H1 (cell line): ENCODE measurements around the gene RGL3. TPM values are rescaled to one million over a fixed set of nuclear protein-coding genes. Genes with fewer than 3 reads are reported as not detected.

Source experiments
- ATF2 ChIP-seq: IDR thresholded peaks from 2 replicates; pipeline ENCODE4 v1.6.1; 2012; ENCODE audit warnings: low read length, inconsistent platforms
- BCL11A ChIP-seq, 2 experiments: IDR thresholded peaks; one replicate each; pipeline ENCODE4 v1.6.1; 2011; ENCODE audit warnings: low read depth in 2 of 2, low read length in 2 of 2, mild to moderate bottlenecking in 2 of 2
- CTCF ChIP-seq, 3 experiments: IDR thresholded peaks; 1 replicate in 2 of 3; 2 replicates in 1 of 3; pipeline versions ENCODE4 v1.5.1 to v1.6.1; 2011; ENCODE audit warnings: low read length in 3 of 3, mild to moderate bottlenecking in 3 of 3, inconsistent platforms in 2 of 3, low read depth in 1 of 3, moderate library complexity in 1 of 3; ENCODE audit not compliant: insufficient read depth in 1 of 3; ENCODE audit errors: control extremely low read depth in 1 of 3
- EP300 ChIP-seq, 2 experiments: IDR thresholded peaks; 1 replicate in 1 of 2; 2 replicates in 1 of 2; pipeline ENCODE4 v1.6.1; 2011 to 2012; ENCODE audit warnings: low read depth in 2 of 2, low read length in 2 of 2, mild to moderate bottlenecking in 2 of 2, borderline replicate concordance in 1 of 2, inconsistent platforms in 1 of 2, moderate library complexity in 1 of 2
- EZH2 ChIP-seq: fragments of 200-600 bp; sonication (generic); IDR thresholded peaks from 2 replicates; pipeline ENCODE4 v1.7.1; 2012; ENCODE audit warnings: low read depth, mild to moderate bottlenecking, moderate library complexity, low read length, inconsistent platforms; ENCODE audit not compliant: severe bottlenecking
- FOSL1 ChIP-seq: IDR thresholded peaks from 2 replicates; pipeline ENCODE4 v1.6.1; 2011; ENCODE audit warnings: mild to moderate bottlenecking, low read depth, low read length, moderate library complexity; ENCODE audit not compliant: insufficient read depth
- GABPA ChIP-seq: IDR thresholded peaks from 2 replicates; pipeline ENCODE4 v1.6.1; 2011; ENCODE audit warnings: mild to moderate bottlenecking, low read length, moderate library complexity, borderline replicate concordance; ENCODE audit not compliant: insufficient read depth
- GTF2F1 ChIP-seq: IDR thresholded peaks from 2 replicates; pipeline ENCODE4 v1.6.1; 2012; ENCODE audit warnings: low read depth, low read length, improper control_type of control experiment, borderline replicate concordance
- HDAC2 ChIP-seq, 2 experiments: fragments of 300-600 bp in 1 of 2; sonication (generic) in 1 of 2; IDR thresholded peaks; 2 replicates each; pipeline ENCODE4 v1.6.1; 2011 to 2012; ENCODE audit warnings: low read depth in 2 of 2, low read length in 2 of 2, mild to moderate bottlenecking in 2 of 2, moderate library complexity in 2 of 2, borderline replicate concordance in 1 of 2, inconsistent platforms in 1 of 2
- KDM4A ChIP-seq: IDR thresholded peaks from one replicate; pipeline ENCODE4 v1.7.1; 2012; ENCODE audit warnings: low read depth, mild to moderate bottlenecking, moderate library complexity, low read length, inconsistent platforms; ENCODE audit not compliant: severe bottlenecking
- NANOG ChIP-seq: IDR thresholded peaks from 2 replicates; pipeline ENCODE4 v1.6.1; 2011; ENCODE audit warnings: low read length, low read depth, mild to moderate bottlenecking, inconsistent platforms; ENCODE audit not compliant: insufficient read depth, poor library complexity, severe bottlenecking
- POLR2A ChIP-seq, 2 experiments: IDR thresholded peaks; 1 replicate in 1 of 2; 2 replicates in 1 of 2; pipeline ENCODE4 v1.6.1; 2011; ENCODE audit warnings: low read depth in 2 of 2, low read length in 2 of 2, mild to moderate bottlenecking in 2 of 2; ENCODE audit errors: control extremely low read depth in 1 of 2
- SP2 ChIP-seq: IDR thresholded peaks from 2 replicates; pipeline ENCODE4 v1.6.1; 2012; ENCODE audit warnings: mild to moderate bottlenecking, low read length, inconsistent platforms
- SP4 ChIP-seq: IDR thresholded peaks from 2 replicates; pipeline ENCODE4 v1.6.1; 2012; ENCODE audit warnings: low read length, inconsistent platforms
- SRF ChIP-seq: IDR thresholded peaks from 2 replicates; pipeline ENCODE4 v1.6.1; 2011; ENCODE audit warnings: mild to moderate bottlenecking, low read depth, low read length, moderate library complexity
- TAF7 ChIP-seq: optimal IDR thresholded peaks from 2 replicates; pipeline ENCODE3; 2011; ENCODE audit warnings: low read depth, mild to moderate bottlenecking, inconsistent platforms, low read length, moderate library complexity, borderline replicate concordance
- TBP ChIP-seq: IDR thresholded peaks from 2 replicates; pipeline ENCODE4 v1.6.1; 2011; ENCODE audit warnings: low read depth, low read length, improper control_type of control experiment
- TCF12 ChIP-seq: IDR thresholded peaks from 2 replicates; pipeline ENCODE4 v1.6.1; 2011; ENCODE audit warnings: low read depth, mild to moderate bottlenecking, low read length
- ZNF274 ChIP-seq: IDR thresholded peaks from 2 replicates; pipeline ENCODE4 v1.7.0; 2012; ENCODE audit warnings: low read length, borderline replicate concordance; ENCODE audit errors: extremely low read depth
- polyA plus RNA-seq, 7 experiments: library from polyadenylated mRNA; depleted of rRNA in 3 of 7; stranded (reverse) in 5 of 7; unstranded in 2 of 7; fragments of >200 nt in 5 of 7; fragments of 200-250 nt in 2 of 7; gene quantifications; 1 replicate in 5 of 7; 2 replicates in 1 of 7; 4 replicates in 1 of 7; pipeline versions ENCODE4 v1.2.1 to v1.2.3, GENCODE V29; 2011 to 2013; ENCODE audit warnings: missing spikeins in 2 of 7, mixed read lengths in 2 of 7
- total RNA-seq: library from RNA; stranded (reverse); fragmentation: NEBNext Ultra II Directional; extraction: Animal tissue kit (Norgen Biotek cat#: 25700); gene quantifications from 2 replicates; pipeline ENCODE4 v1.2.1, GENCODE V29; 2021

Gene RGL3
- total and polyA plus RNA-seq, 2 of the 8 experiments (the other 6 are each of a cell fraction or from before 2014, with no cell fraction given): 36.9 to 40.9 TPM

GRCh38 chr19:11374433-11375142 lies 44.5 kb downstream of the RGL3 start, which contains the start of gene SWSAP1 (continued):
- no peak for TF ChIP-seq EZH2
- TF ChIP-seq KDM4A: peak; percentile 40
- TF ChIP-seq GTF2F1: no peak
- TF ChIP-seq SRF: no peak
- TF ChIP-seq TCF12: no peak
- peak in 1 of 2 experiments; percentile 98; a peak in 2 of 3 replicates for TF ChIP-seq POLR2A (IDR thresholded peaks at IDR 0.05; ENCODE audit: control extremely low read depth in 1 of 2, low read depth in 2 of 2, low read length in 2 of 2)
- no peak for TF ChIP-seq HDAC2 (IDR thresholded peaks at IDR 0.05; ENCODE audit: borderline replicate concordance in 1 of 2, low read depth in 2 of 2, low read length in 2 of 2)
- TF ChIP-seq TBP: peak; percentile 48; the same call in 1 of the 2 replicates
- 0 out of 2 replicates have a peak, but pooled peaks have one; percentile 25 for TF ChIP-seq SP4
- TF ChIP-seq EP300 (IDR thresholded peaks at IDR 0.05; ENCODE audit: borderline replicate concordance in 1 of 2, low read depth in 2 of 2, low read length in 2 of 2): no peak
- TF ChIP-seq ATF2: peak; percentile 37; the same call in 1 of the 2 replicates
- TF ChIP-seq TAF7: no peak
- no peak for TF ChIP-seq NANOG
- TF ChIP-seq FOSL1: no peak
- peak; percentile 68 for TF ChIP-seq SP2
- no peak for TF ChIP-seq ZNF274
- TF ChIP-seq CTCF (IDR thresholded peaks at IDR 0.05; ENCODE audit: control extremely low read depth in 1 of 3, insufficient read depth in 1 of 3, low read depth in 1 of 3, low read length in 3 of 3): no peak
- TF ChIP-seq GABPA: no peak
- no peak for TF ChIP-seq BCL11A (IDR thresholded peaks at IDR 0.05; ENCODE audit: low read depth in 2 of 2, low read length in 2 of 2)
